GM12878 (cell line): ENCODE results near the gene ASB7. TPM values are rescaled to one million over a fixed set of nuclear protein-coding genes. Genes with fewer than 3 reads are reported as not detected.

Experiments used
- ATAC-seq: fragments of 200-7000 bp; cut with Tn5 transposase; 3 replicates; pipeline ENCODE4 v1.9.1; 2020; ENCODE audit warnings: mild to moderate bottlenecking, moderate library complexity
- BruUV-seq: library from RNA; stranded (reverse); fragments of 400-500 nt; replicated peaks from 2 replicates; lab custom pipeline; 2021; lab: Mats Ljungman, UMichigan
- CTCF ChIA-PET: fragments of 300-600 bp; sonication (Branson Sonifier 250); formaldehyde crosslinking; extraction: SDS; loops from one replicate; lab custom pipeline; 2021; ENCODE audit warnings: inconsistent platforms; lab: Yijun Ruan, JAX
- POLR2A ChIA-PET: fragments of 350-600 bp; formaldehyde crosslinking; extraction: SDS; loops from one replicate; lab custom pipeline; 2021; ENCODE audit warnings: inconsistent platforms; lab: Charles Lee
- RAD21 ChIA-PET: fragments of 300-600 bp; sonication (Branson Sonifier 250); formaldehyde crosslinking; loops from one replicate; lab custom pipeline; 2023; ENCODE audit warnings: antibody characterized with exemption; ENCODE audit not compliant: unreplicated experiment; lab: Charles Lee
- SMC1A ChIA-PET: fragments of 300-600 bp; sonication (Branson Sonifier 250); formaldehyde crosslinking; loops from one replicate; lab custom pipeline; 2023; ENCODE audit not compliant: unreplicated experiment, uncharacterized antibody; lab: Charles Lee
- DNase-seq: peaks from one replicate; pipeline ENCODE4 v3.0.0-alpha.2; 2011; ENCODE audit warnings: low read depth, low spot score
- FAIRE-seq: peaks from 3 replicates; lab custom pipeline; 2011; peaks lifted over from hg19 to GRCh38; lab: Jason Lieb, UNC
- H2AFZ ChIP-seq: 2 replicates; pipeline ENCODE4 v1.6.0; 2011; ENCODE audit warnings: low read depth, low read length, control low read depth; ENCODE audit not compliant: control insufficient read depth
- H3K27ac ChIP-seq: 2 replicates; pipeline ENCODE4 v1.5.1; 2011; ENCODE audit warnings: control low read depth; ENCODE audit not compliant: control insufficient read depth, insufficient read depth
- H3K27me3 ChIP-seq, 2 experiments: replicated peaks in 1 of 2; 2 replicates each; pipeline versions ENCODE4 v1.6.0 to v1.6.1; 2011; ENCODE audit warnings: low read length in 1 of 2; ENCODE audit not compliant: control insufficient read depth in 2 of 2, insufficient read depth in 2 of 2
- H3K36me3 ChIP-seq, 2 experiments: 2 replicates each; pipeline ENCODE4 v1.5.1; 2011; ENCODE audit warnings: low read length in 1 of 2; ENCODE audit not compliant: control insufficient read depth in 2 of 2, insufficient read depth in 2 of 2
- H3K4me1 ChIP-seq: 2 replicates; pipeline ENCODE4 v1.6.1; 2011; ENCODE audit warnings: mild to moderate bottlenecking, low read length, moderate library complexity, mixed read lengths; ENCODE audit not compliant: control insufficient read depth, insufficient read depth
- H3K4me2 ChIP-seq: 2 replicates; pipeline ENCODE4 v1.6.0; 2011; ENCODE audit warnings: control low read depth; ENCODE audit not compliant: control insufficient read depth, insufficient read depth
- H3K4me3 ChIP-seq: fragments of 200-600 bp; sonication (generic); 2 replicates; pipeline ENCODE4 v1.5.1; 2016
- H3K79me2 ChIP-seq: 2 replicates; pipeline ENCODE4 v1.6.0; 2011; ENCODE audit warnings: low read length; ENCODE audit not compliant: control insufficient read depth, insufficient read depth
- H3K9ac ChIP-seq: 2 replicates; pipeline ENCODE4 v1.8.0; 2011; ENCODE audit warnings: low read length, control low read depth, mixed read lengths; ENCODE audit not compliant: control insufficient read depth, insufficient read depth
- H3K9me3 ChIP-seq: replicated peaks from 3 replicates; pipeline ENCODE4 v1.5.1; 2011; ENCODE audit warnings: mild to moderate bottlenecking, low read length; ENCODE audit not compliant: control insufficient read depth, insufficient read depth
- H4K20me1 ChIP-seq: 2 replicates; pipeline ENCODE4 v1.6.0; 2011; ENCODE audit not compliant: control insufficient read depth, insufficient read depth
- ASH2L ChIP-seq: fragments of 300-600, 200-600 bp; sonication (generic); IDR thresholded peaks from 2 replicates; pipeline ENCODE4 v1.6.1; 2017; ENCODE audit warnings: low read depth, mild to moderate bottlenecking, borderline replicate concordance
- BMI1 ChIP-seq: fragments of 450-650 bp; IDR thresholded peaks from 2 replicates; pipeline ENCODE4 v1.6.1; 2016; ENCODE audit warnings: mild to moderate bottlenecking, moderate library complexity, borderline replicate concordance
- DPF2 ChIP-seq: fragments of 450-650 bp; IDR thresholded peaks from 2 replicates; pipeline ENCODE4 v1.6.1; 2017; ENCODE audit warnings: mild to moderate bottlenecking
- EED ChIP-seq: sonication (generic); IDR thresholded peaks from 2 replicates; pipeline ENCODE4 v1.6.1; 2016; ENCODE audit warnings: antibody characterized with exemption, low read depth
- MEF2B ChIP-seq: fragments of 450-650 bp; IDR thresholded peaks from 2 replicates; pipeline ENCODE4 v1.6.1; 2018; ENCODE audit warnings: mild to moderate bottlenecking, moderate library complexity; ENCODE audit not compliant: partially characterized antibody, poor library complexity, severe bottlenecking
- NR2C1 ChIP-seq: fragments of 450-650 bp; IDR thresholded peaks from 2 replicates; pipeline ENCODE4 v1.6.1; 2017; ENCODE audit warnings: antibody characterized with exemption, mild to moderate bottlenecking, moderate library complexity
- POLR2AphosphoS2 ChIP-seq: IDR thresholded peaks from 2 replicates; pipeline ENCODE4 v1.6.1; 2011; ENCODE audit warnings: low read depth, mild to moderate bottlenecking, low read length, improper control_type of control experiment, moderate library complexity
- RELB ChIP-seq: fragments of 450-650 bp; IDR thresholded peaks from 2 replicates; pipeline ENCODE4 v1.6.1; 2017; ENCODE audit warnings: low read depth, mild to moderate bottlenecking, moderate library complexity
- TCF7 ChIP-seq: IDR thresholded peaks from 2 replicates; pipeline ENCODE4 v1.6.1; 2014; ENCODE audit warnings: antibody characterized with exemption, borderline replicate concordance
- ZNF592 ChIP-seq: fragments of 450-650 bp; IDR thresholded peaks from 2 replicates; pipeline ENCODE4 v1.6.1; 2017; ENCODE audit warnings: mild to moderate bottlenecking, moderate library complexity
- WGBS: methylation state at CpG from one replicate; pipeline ENCODE4 v1.1.6; 2016; ENCODE audit warnings: low lambda C conversion rate; ENCODE audit not compliant: insufficient replicate concordance, insufficient coverage; ENCODE audit errors: missing lambda C conversion rate; 5-methylcytosine and 5-hydroxymethylcytosine counted together
- in situ Hi-C: fragments of 300-500 bp; cut with MboI; formaldehyde crosslinking; loops from 9 replicates; pipeline ENCODE4 v1.14.3; 2018; ENCODE audit warnings: mixed read lengths
- intact Hi-C: fragments of 100-400 bp; cut with micrococcal nuclease; formaldehyde crosslinking; loops from one replicate; pipeline ENCODE4 v1.14.2; 2022; ENCODE audit not compliant: unreplicated experiment
- polyA plus RNA-seq, 11 experiments: library from polyadenylated mRNA; depleted of rRNA in 4 of 11; unstranded in 6 of 11; stranded (reverse) in 5 of 11; fragments of >200 nt; fragmentation: Nextera tagmentation in 4 of 11; fragmentation: Illumina TruSeq in 1 of 11; extraction: Ambion mirVana in 4 of 11; extraction: Trizol in 1 of 11; gene quantifications; 1 replicate in 1 of 11; 2 replicates in 10 of 11; pipeline versions ENCODE4 v1.2.1 to v1.2.3, GENCODE V29; 2011 to 2016; ENCODE audit warnings: inconsistent platforms in 2 of 11, missing spikeins in 2 of 11, low read depth in 1 of 11
- total RNA-seq, 4 experiments: library from RNA; depleted of rRNA in 3 of 4; stranded (reverse); fragments of >200 nt in 3 of 4; fragmentation: Illumina TruSeq in 1 of 4; extraction: Trizol in 1 of 4; gene quantifications; 2 replicates each; pipeline versions ENCODE4 v1.2.1 to v1.2.3, GENCODE V29; 2013 to 2021

Gene ASB7
- total and polyA plus RNA-seq, 10 of the 15 experiments (the other 5 are each of a cell fraction or from before 2014, with no cell fraction given), result 2.7 to 13.9 (median 8.6) TPM

GRCh38 chr15:100661156-100661555 lies 58.8 kb downstream of the ASB7 start:
- Histone ChIP-seq H3K9ac (no peak overlapping the region), H3K79me2 (no peaks in the 10 kb centered on the region), H3K4me1 (no peaks in the 10 kb centered on the region), H3K9me3 (no peaks in the 10 kb centered on the region), H3K27ac (no peak overlapping the region), H3K27me3 (no peaks in the 10 kb centered on the region), H4K20me1 (no peaks in the 10 kb centered on the region), H3K36me3 (no peaks in the 10 kb centered on the region), H3K4me3 (no peak overlapping the region), H2AFZ (no peak overlapping the region), H3K4me2 (no peak overlapping the region)
- CTCF ChIA-PET, result no interaction called here
- TF ChIP-seq POLR2AphosphoS2, result no peak
- TF ChIP-seq ASH2L, result no peak
- TF ChIP-seq RELB, result no peak
- no peak for TF ChIP-seq EED
- TF ChIP-seq ZNF592, result no peak
- TF ChIP-seq TCF7, result no peak
- TF ChIP-seq DPF2, result no peak
- TF ChIP-seq NR2C1, result no peak
- no peak for TF ChIP-seq MEF2B
- TF ChIP-seq BMI1, result no peak
- FAIRE-seq (no peak), DNase-seq (no peak), ATAC-seq (no peak)
- SMC1A ChIA-PET, result no interaction called here
- BruUV-seq, result no TSS peak
- RAD21 ChIA-PET, result no interaction called here
- WGBS, result 51% methylated on average over 10 of the region's 10 CpGs
- in situ Hi-C loops, result no loop called here
- POLR2A ChIA-PET, result no interaction called here
- intact Hi-C loops, result no loop called here
